Central memory CD8-positive, alpha-beta T cell (primary cell): ENCODE results near the gene GRIN1.
A peak's percentile ranks its signal among the peaks of the same experiment; 100 is the strongest.

Experiments used
- ATAC-seq: fragments of 150-1000 bp; cut with Tn5 transposase; replicated peaks from 2 replicates; pipeline ENCODE4 v1.10.0; 2022; ENCODE audit warnings: mild to moderate bottlenecking, moderate FRiP score, moderate number of reproducible peaks; ENCODE audit not compliant: poor library complexity, severe bottlenecking; ENCODE audit errors: extremely low read depth
- DNase-seq, 2 donors: peaks; one replicate each; pipeline ENCODE4 v3.0.0; 2021; ENCODE audit warnings: low spot score in 2 of 2
- H3K27ac Mint-ChIP-seq: one replicate; pipeline ENCODE4 v1.8.0; 2022; ENCODE audit warnings: low read depth, mild to moderate bottlenecking, moderate library complexity, mixed read lengths
- H3K27me3 Mint-ChIP-seq: one replicate; pipeline ENCODE4 v1.8.0; 2022; ENCODE audit warnings: mixed read lengths
- H3K36me3 Mint-ChIP-seq: one replicate; pipeline ENCODE4 v1.8.0; 2022; ENCODE audit warnings: mild to moderate bottlenecking, moderate library complexity, mixed read lengths; ENCODE audit not compliant: insufficient read depth
- H3K4me1 Mint-ChIP-seq: one replicate; pipeline ENCODE4 v1.8.0; 2022; ENCODE audit warnings: mixed read lengths
- H3K4me3 Mint-ChIP-seq: one replicate; pipeline ENCODE4 v1.8.0; 2022; ENCODE audit warnings: mild to moderate bottlenecking, moderate library complexity, mixed read lengths
- H3K9me3 Mint-ChIP-seq: one replicate; pipeline ENCODE4 v1.8.0; 2022; ENCODE audit warnings: mixed read lengths

The GRIN1 gene

GRCh38 chr9:137179761-137180160 is 40.8 kb downstream of the GRIN1 start:
- Mint-ChIP-seq H3K4me1 (peaks cover 16% of the 10 kb centered on the region), H3K4me3 (peak overlapping the region; percentile 34), H3K27ac (peak overlapping the region; percentile 46), H3K9me3 (no peaks in the 10 kb centered on the region), H3K36me3 (peaks cover 27% of the 10 kb centered on the region), H3K27me3 (no peaks in the 10 kb centered on the region)
- DNase-seq (no peak), ATAC-seq (no peak)

GRCh38 chr9:137180491-137180890 is 41.5 kb downstream of the GRIN1 start:
- Mint-ChIP-seq H3K27me3 (no peaks in the 10 kb centered on the region), H3K36me3 (peaks cover 27% of the 10 kb centered on the region), H3K9me3 (no peaks in the 10 kb centered on the region), H3K4me3 (no peak overlapping the region), H3K4me1 (peaks cover 16% of the 10 kb centered on the region), H3K27ac (no peak overlapping the region)
- DNase-seq (no peak), ATAC-seq (no peak)

GRCh38 chr9:137181680-137182079 is 42.7 kb downstream of the GRIN1 start:
- H3K9me3 Mint-ChIP-seq: no peaks in the 10 kb centered on the region
- ATAC-seq (no peak), DNase-seq (no peak)
- peak overlapping the region; percentile 38 for H3K27ac Mint-ChIP-seq
- no peak overlapping the region for H3K4me3 Mint-ChIP-seq
- H3K4me1 Mint-ChIP-seq: peaks cover 10% of the 10 kb centered on the region
- H3K36me3 Mint-ChIP-seq: peaks cover 25% of the 10 kb centered on the region
- no peaks in the 10 kb centered on the region for H3K27me3 Mint-ChIP-seq

- no peak for DNase-seq
- Mint-ChIP-seq H3K36me3 (peaks cover 22% of the 10 kb centered on the region), H3K27ac (no peak overlapping the region), H3K4me1 (peaks cover 18% of the 10 kb centered on the region), H3K4me3 (no peak overlapping the region), H3K9me3 (no peaks in the 10 kb centered on the region), H3K27me3 (no peaks in the 10 kb centered on the region)
- ATAC-seq: no peak
These were observed 43.9 kb downstream of the GRIN1 start for GRCh38 chr9:137182836-137183235.

DNA sequence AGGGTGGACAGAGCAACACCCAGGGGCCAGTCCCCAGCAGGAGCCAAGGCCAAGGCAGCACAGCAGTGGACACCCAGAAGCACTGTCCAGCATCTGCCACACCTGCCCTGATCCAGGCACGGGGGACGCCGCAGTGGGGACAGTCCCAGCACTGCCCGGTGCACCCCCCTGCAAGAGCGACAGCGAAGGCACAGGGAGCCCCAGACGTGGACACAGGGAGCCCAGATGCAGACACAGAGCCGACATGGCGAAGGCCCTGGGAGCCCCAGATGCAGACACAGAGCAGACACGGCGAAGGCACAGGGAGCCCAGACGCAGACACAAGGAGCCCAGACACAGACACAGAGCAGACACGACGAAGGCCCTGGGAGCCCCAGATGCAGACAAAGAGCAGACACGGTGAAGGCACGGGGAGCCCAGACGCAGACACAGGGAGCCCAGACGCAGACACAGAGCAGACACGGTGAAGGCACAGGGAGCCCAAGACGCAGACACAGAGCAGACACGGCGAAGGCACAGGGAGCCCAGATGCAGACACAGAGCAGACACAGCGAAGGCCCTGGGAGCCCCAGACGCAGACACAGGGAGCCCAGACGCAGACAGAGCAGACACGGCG is 45.1 kb downstream of the GRIN1 start:
- DNase-seq: no peak
- H3K4me3 Mint-ChIP-seq: peak overlapping the region; percentile 13
- H3K36me3 Mint-ChIP-seq: peaks cover 26% of the 10 kb centered on the region
- no peaks in the 10 kb centered on the region for H3K27me3 Mint-ChIP-seq
- ATAC-seq: no peak
- H3K27ac Mint-ChIP-seq: peak overlapping the region; percentile 44
- no peaks in the 10 kb centered on the region for H3K9me3 Mint-ChIP-seq
- peaks cover 22% of the 10 kb centered on the region for H3K4me1 Mint-ChIP-seq

DNA sequence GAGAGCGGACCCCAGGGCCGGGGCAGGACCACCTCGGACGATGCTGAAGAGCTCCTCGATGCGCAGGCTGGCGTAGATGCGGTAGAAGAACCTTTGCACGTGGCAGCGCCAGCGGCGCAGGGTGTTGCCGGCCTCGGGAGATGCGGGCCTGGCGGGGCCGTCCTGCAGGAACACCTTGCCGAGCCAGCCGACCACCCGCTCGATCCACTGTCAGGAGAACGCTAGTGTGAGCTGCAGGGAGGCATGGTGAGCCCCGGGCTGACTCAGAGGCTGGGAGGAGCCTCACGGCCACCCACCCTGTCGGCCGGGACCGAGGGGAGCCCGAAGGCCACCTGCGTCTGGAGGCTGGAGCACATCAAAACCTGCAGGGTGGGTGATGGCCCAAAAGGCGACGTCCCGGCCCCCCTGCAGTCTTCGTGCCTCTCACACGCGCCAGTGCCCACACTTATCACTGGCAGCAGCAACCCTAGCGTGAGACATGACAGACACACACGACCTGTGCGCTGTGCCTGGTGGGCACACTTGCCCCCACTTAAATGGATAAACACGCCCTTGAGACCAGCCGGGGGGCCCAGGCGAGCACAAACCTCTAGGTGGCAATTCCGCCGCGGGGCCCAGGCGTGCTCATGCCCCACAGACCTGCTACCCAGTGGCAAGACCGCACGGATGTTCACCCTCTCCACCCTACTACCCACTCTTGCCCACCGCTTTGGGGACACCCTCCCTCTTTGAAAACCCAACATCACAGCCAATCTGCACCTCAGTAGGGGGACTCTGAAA is 46.1 kb downstream of the GRIN1 start:
- no peaks in the 10 kb centered on the region for H3K27me3 Mint-ChIP-seq
- peaks cover 25% of the 10 kb centered on the region for H3K36me3 Mint-ChIP-seq
- ATAC-seq (no peak), DNase-seq (no peak)
- no peak overlapping the region for H3K27ac Mint-ChIP-seq
- peak overlapping the region; percentile 13 for H3K4me3 Mint-ChIP-seq
- no peaks in the 10 kb centered on the region for H3K9me3 Mint-ChIP-seq
- peaks cover 27% of the 10 kb centered on the region for H3K4me1 Mint-ChIP-seq

DNA sequence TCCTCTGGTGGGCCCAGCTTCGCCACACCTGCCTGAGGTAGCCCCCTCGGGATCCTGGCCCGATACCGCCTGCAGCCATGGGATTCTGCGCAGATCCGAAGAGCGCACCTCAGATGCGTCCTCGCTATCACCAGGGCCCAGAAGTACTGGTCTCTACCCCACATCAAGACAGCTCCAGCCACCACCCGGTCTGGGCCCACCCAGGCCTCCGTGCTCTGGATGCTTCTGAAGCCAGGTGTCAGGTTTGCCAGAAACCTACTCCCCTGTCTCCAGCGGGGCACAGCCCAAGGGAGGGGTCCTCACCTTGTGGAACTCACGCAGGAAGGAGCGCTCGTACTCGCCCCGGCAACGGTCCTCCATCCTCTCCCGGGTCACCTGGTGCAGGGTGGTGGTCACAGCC is 47.0 kb downstream of the GRIN1 start:
- DNase-seq: no peak
- no peaks in the 10 kb centered on the region for H3K9me3 Mint-ChIP-seq
- peaks cover 24% of the 10 kb centered on the region for H3K36me3 Mint-ChIP-seq
- H3K27ac Mint-ChIP-seq: no peak overlapping the region
- ATAC-seq: no peak
- no peak overlapping the region for H3K4me3 Mint-ChIP-seq
- H3K27me3 Mint-ChIP-seq: no peaks in the 10 kb centered on the region
- H3K4me1 Mint-ChIP-seq: peaks cover 27% of the 10 kb centered on the region

DNA sequence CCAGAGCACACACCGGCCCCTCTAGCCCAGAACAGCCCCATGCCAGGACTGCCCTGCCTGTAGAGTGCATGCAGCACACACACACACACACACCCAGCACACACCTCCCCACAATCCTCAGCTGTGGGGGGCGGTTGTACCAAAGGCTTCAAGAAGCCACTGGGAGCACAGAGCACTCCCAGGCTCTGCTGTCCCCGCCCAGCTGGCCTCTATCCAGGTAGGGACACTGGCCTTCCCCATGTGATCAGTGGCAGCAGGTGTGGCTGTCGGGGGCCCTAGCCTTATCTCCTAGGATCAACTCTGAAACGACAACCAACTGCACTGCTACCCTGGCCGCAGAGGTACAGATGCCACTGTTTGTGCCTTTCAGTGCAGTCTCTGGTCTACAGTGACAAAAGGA is 47.4 kb downstream of the GRIN1 start:
- DNase-seq: no peak
- H3K27me3 Mint-ChIP-seq: no peaks in the 10 kb centered on the region
- peak overlapping the region; percentile 93 for H3K4me3 Mint-ChIP-seq
- ATAC-seq: no peak
- H3K27ac Mint-ChIP-seq: no peak overlapping the region
- peaks cover 27% of the 10 kb centered on the region for H3K36me3 Mint-ChIP-seq
- H3K4me1 Mint-ChIP-seq: peaks cover 27% of the 10 kb centered on the region
- H3K9me3 Mint-ChIP-seq: no peaks in the 10 kb centered on the region

DNA sequence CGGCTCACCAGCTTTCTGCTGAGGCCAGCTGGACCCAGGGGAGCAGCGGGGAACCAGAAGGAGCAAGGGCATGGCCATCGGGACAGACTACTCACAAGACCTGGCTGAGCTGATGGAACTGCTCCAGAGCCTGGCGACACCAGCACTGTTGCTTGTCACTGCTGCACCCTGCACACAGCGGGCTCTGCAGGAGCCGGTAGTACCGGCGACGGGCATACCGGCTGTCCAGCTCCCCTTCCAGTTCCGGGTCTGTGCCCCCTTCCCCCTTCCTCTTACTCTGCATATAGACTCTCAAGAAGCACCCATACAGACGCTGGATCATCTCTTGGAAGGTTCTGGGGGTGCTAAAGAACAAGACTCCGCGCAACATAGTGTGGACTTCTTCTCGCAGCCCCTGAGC is 48.4 kb downstream of the GRIN1 start:
- no peaks in the 10 kb centered on the region for H3K9me3 Mint-ChIP-seq
- H3K36me3 Mint-ChIP-seq: peaks cover 24% of the 10 kb centered on the region
- peak overlapping the region; percentile 93 for H3K27ac Mint-ChIP-seq
- no peaks in the 10 kb centered on the region for H3K27me3 Mint-ChIP-seq
- H3K4me1 Mint-ChIP-seq: peaks cover 27% of the 10 kb centered on the region
- DNase-seq (no peak), ATAC-seq (no peak)
- H3K4me3 Mint-ChIP-seq: peak overlapping the region; percentile 93

GRCh38 chr9:137188086-137188489 is 49.1 kb downstream of the GRIN1 start:
- H3K4me1 Mint-ChIP-seq: peaks cover 27% of the 10 kb centered on the region
- H3K9me3 Mint-ChIP-seq: no peaks in the 10 kb centered on the region
- H3K4me3 Mint-ChIP-seq: peak overlapping the region; percentile 93
- no peaks in the 10 kb centered on the region for H3K27me3 Mint-ChIP-seq
- DNase-seq (no peak), ATAC-seq (peak; percentile 9)
- H3K36me3 Mint-ChIP-seq: peaks cover 23% of the 10 kb centered on the region
- peak overlapping the region; percentile 93 for H3K27ac Mint-ChIP-seq

DNA sequence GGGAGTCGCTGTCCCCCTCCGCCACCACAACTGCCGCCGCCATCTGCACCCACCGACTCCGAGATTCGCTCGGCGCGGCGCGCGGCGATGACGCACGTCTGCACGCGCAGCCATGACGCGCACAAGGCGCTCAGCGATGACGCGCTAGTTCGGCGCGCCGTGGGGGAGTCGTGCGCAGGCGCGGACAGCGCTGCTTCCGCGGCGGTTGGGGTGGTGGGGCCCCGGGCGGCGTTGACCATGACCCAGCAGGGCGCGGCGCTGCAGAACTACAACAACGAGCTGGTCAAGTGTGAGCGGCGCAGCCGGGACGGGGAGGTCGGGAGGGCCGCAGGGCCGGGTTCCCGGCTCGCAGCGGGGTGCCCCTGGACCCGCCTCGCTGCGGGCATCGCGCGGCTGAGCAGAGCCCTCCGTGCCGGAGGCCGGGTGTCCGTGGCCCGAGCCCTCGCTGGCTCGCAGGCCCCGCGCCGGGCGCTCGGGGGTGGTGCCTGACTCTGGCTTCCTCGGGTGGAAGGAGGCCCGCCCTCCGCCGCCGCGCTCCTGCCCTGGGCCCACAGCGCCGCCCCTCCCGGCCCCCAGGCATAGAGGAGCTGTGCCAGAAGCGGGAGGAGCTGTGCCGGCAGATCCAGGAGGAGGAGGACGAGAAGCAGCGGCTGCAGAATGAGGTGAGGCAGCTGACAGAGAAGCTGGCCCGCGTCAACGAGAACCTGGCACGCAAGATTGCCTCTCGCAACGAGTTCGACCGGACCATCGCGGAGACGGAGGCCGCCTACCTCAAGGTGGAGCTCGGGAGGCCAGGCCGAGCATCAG is 49.7 kb downstream of the GRIN1 start, which contains the start of the genes ANAPC2 and SSNA1:
ANAPC2 (minus strand) TSS at position 71 of the 807 bp plus-strand sequence; CDS start at position 43, 28 bp downstream.
SSNA1 (plus strand) TSS at position 187 of the 807 bp plus-strand sequence; CDS start at position 238, 51 bp downstream.
- Mint-ChIP-seq H3K27ac (peak within 1 kb of the TSS; percentile 93), H3K4me1 (peaks cover 27% of the 10 kb centered on the region), H3K4me3 (peak within 1 kb of the TSS; percentile 93), H3K36me3 (peaks cover 20% of the 10 kb centered on the region), H3K9me3 (no peaks in the 10 kb centered on the region), H3K27me3 (no peaks in the 10 kb centered on the region)
- ATAC-seq (peak; percentile 82), DNase-seq (peak; percentile 89)
